ENCODE results near the gene GREB1L.

Gene GREB1L

GRCh38 chr18:21559195-21559594, 317.2 kb downstream of the GREB1L start:
- no peak for DNase-seq (ENCODE audit: low read depth in 2 of 2)

DNA sequence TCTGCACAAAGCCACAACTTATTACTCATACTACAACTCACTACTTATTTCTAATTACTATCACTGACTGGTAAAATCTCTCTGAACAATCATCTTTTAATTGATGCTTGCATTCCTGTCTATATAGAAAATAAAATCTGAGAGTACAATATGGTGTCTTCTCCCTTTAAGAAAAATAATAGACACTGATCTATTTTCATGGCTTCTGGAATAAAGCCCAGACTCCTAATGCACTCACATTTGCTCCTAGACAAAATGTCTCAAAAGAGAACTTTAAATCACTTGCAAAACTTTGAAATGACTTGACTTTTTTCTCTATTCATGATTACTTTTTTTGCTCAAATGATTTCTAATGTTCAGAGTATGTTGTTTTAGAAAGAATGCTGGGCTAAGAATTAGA, 329.7 kb downstream of the GREB1L start:
- no peak for DNase-seq (ENCODE audit: low read depth in 2 of 2)
